Adrenal gland (tissue), 12 donors: Measurements from ENCODE around the gene MDP1. TPM values are rescaled to one million over a fixed set of nuclear protein-coding genes. Genes with fewer than 3 reads are reported as not detected.

ENCODE experiments used
- DNase-seq, 7 donors: peaks; one replicate each; pipeline ENCODE4 v3.0.0-alpha.2; 2019 to 2020
- H3K27ac ChIP-seq, 5 donors: fragments of 200-600 bp; sonication (generic) in 4 of 5; 1 replicate in 3 of 5; 2 replicates in 2 of 5; pipeline versions ENCODE4 v1.5.1 to v1.8.0; 2016 to 2020; ENCODE audit warnings: mild to moderate bottlenecking in 1 of 5
- H3K27me3 ChIP-seq: fragments of 200-600 bp; 2 replicates; pipeline ENCODE4 v1.8.0; 2021
- H3K36me3 ChIP-seq, 2 donors: fragments of 200-600 bp; replicated peaks in 1 of 2; 1 replicate in 1 of 2; 2 replicates in 1 of 2; pipeline versions ENCODE4 v1.5.1 to v1.8.0; 2018 to 2022
- H3K4me1 ChIP-seq, 2 donors: fragments of 200-600 bp; replicated peaks in 1 of 2; 1 replicate in 1 of 2; 2 replicates in 1 of 2; pipeline versions ENCODE4 v1.5.1 to v1.8.0; 2018 to 2021
- H3K4me3 ChIP-seq, 4 donors: fragments of 200-600 bp; sonication (generic) in 3 of 4; one replicate each; pipeline ENCODE4 v1.5.1; 2016 to 2018
- H3K9me3 ChIP-seq, 3 donors: fragments of 200-600 bp; sonication (generic) in 1 of 3; replicated peaks in 1 of 3; 1 replicate in 2 of 3; 2 replicates in 1 of 3; pipeline versions ENCODE4 v1.5.1 to v1.8.0; 2016 to 2021
- CTCF ChIP-seq, 6 experiments: fragments of 450-650 bp in 4 of 6; fragments of 200-600 bp in 2 of 6; sonication (generic) in 1 of 6; IDR thresholded peaks; 1 replicate in 5 of 6; 2 replicates in 1 of 6; pipeline versions ENCODE4 v1.5.1 to v1.8.0; 2016 to 2021; ENCODE audit warnings: antibody characterized with exemption in 6 of 6, mild to moderate bottlenecking in 2 of 6, moderate library complexity in 1 of 6
- POLR2A ChIP-seq, 2 donors: fragments of 450-650 bp; IDR thresholded peaks; one replicate each; pipeline ENCODE4 v1.6.1; 2017; ENCODE audit warnings: antibody characterized with exemption in 2 of 2, mild to moderate bottlenecking in 2 of 2, moderate library complexity in 1 of 2
- WGBS, 4 donors: extraction: QIAGEN DNeasy Blood & Tissue Kit in 2 of 4; methylation state at CpG; one replicate each; pipeline versions ENCODE4 v1.1.5 to v1.1.7; 2013 to 2017; 5-methylcytosine and 5-hydroxymethylcytosine counted together
- intact Hi-C, 2 donors: fragments of 100-400 bp; cut with DNase I; formaldehyde crosslinking; loops; one replicate each; pipeline versions ENCODE4 v1.14.1 to v1.15.0; 2022 to 2023
- polyA plus RNA-seq, 3 donors: library from polyadenylated mRNA; stranded (reverse); fragments of 200-250 nt in 2 of 3; fragments of 350-450 nt in 1 of 3; fragmentation: Illumina TruSeq in 1 of 3; extraction: RNeasy Lipid Tissue Mini Kit (QIAGEN cat#74804) in 1 of 3; gene quantifications; one replicate each; pipeline ENCODE4 v1.2.3, GENCODE V29; 2013 to 2014
- total RNA-seq, 9 donors: library from RNA; depleted of rRNA in 4 of 9; stranded (reverse); fragments of >200 nt in 4 of 9; fragments of 120-200 nt in 1 of 9; fragmentation: NEBNext Ultra II Directional in 1 of 9; extraction: Animal tissue kit (Norgen Biotek cat#: 25700) in 1 of 9; gene quantifications; one replicate each; pipeline versions ENCODE4 v1.1.0 to v1.2.4, GENCODE V29; 2013 to 2023
- donor health status: healthy with polysubstance abuse.
- donor health status: Bipolar disorder and iron deficiency.
- donor health status: DM: yes; HTN: yes; CAD: no.
- donor health status: DM: no; HTN: no; CAD: no.
- donor health status: DM: no; HTN: no; CAD: no.
- donor health status: DM: yes; HTN: yes; CAD: no.

Gene MDP1
- total and polyA plus RNA-seq, 12 donors = 20.3 to 53.7 (median 33.6) TPM

GRCh38 chr14:24212924-24213865 lies 2.7 kb downstream of the MDP1 start, which contains the start of gene CHMP4A:
CHMP4A (minus strand) TSS chr14:24213488; CDS start chr14:24213439, 49 bp downstream.
- WGBS, 4 donors = 0 to 1% (median 1%) methylated on average over 36 to 53 of the region's 53 CpGs
- H3K4me1 ChIP-seq = peaks cover 17 to 25% of the 10 kb centered on the region in 2 donors
- peak; percentile 94 to 99 (median 99) for DNase-seq
- H3K27me3 ChIP-seq = no peaks in the 10 kb centered on the region
- H3K9me3 ChIP-seq = no peaks in the 10 kb centered on the region
- TF ChIP-seq CTCF (IDR thresholded peaks at IDR 0.05) (peak in 3 of 6 experiments; percentile 18 to 40 (median 35)), POLR2A (IDR thresholded peaks at IDR 0.05) (peak; percentile 95 to 98)
- intact Hi-C loops = no loop called here
- peak within 1 kb of the TSS; percentile 90 to 99 (median 97) for H3K27ac ChIP-seq
- peaks cover 0 to 38% of the 10 kb centered on the region in 2 donors for H3K36me3 ChIP-seq
- H3K4me3 ChIP-seq = peak within 1 kb of the TSS in 3 of 4 donors; percentile 35 to 67 (median 43)

GRCh38 chr14:24211311-24211710 lies 4.6 kb downstream of the MDP1 start:
- Histone ChIP-seq H3K27ac (no peak overlapping the region), H3K27me3 (no peaks in the 10 kb centered on the region), H3K4me3 (no peak overlapping the region), H3K9me3 (no peaks in the 10 kb centered on the region), H3K36me3 (peaks cover 0 to 49% of the 10 kb centered on the region in 2 donors), H3K4me1 (peaks cover 17 to 25% of the 10 kb centered on the region in 2 donors)
- DNase-seq = peak in 2 of 7 donors; percentile 9 to 22
- intact Hi-C loops = no loop called here
- WGBS, 4 donors = 93 to 97% (median 96%) methylated on average over 6 of the region's 6 CpGs
- no peak for TF ChIP-seq CTCF (IDR thresholded peaks at IDR 0.05)

- TF ChIP-seq POLR2A (IDR thresholded peaks at IDR 0.05) = no peak
- no peak for TF ChIP-seq CTCF (IDR thresholded peaks at IDR 0.05)
- no peaks in the 10 kb centered on the region for H3K27me3 ChIP-seq
- peak in 1 of 7 donors; percentile 4 for DNase-seq
- no peaks in the 10 kb centered on the region for H3K9me3 ChIP-seq
- peaks cover 7 to 12% of the 10 kb centered on the region in 2 donors for H3K4me1 ChIP-seq
- intact Hi-C loops = no loop called here
- WGBS, 4 donors = 94 to 100% (median 99%) methylated on average over 2 of the region's 2 CpGs
- H3K27ac ChIP-seq = no peak overlapping the region
- H3K36me3 ChIP-seq = peaks cover 0 to 57% of the 10 kb centered on the region in 2 donors
- no peak overlapping the region for H3K4me3 ChIP-seq
Measured at GRCh38 chr14:24207625-24208024, 8.2 kb downstream of the MDP1 start.

GRCh38 chr14:24207104-24207551 lies 8.7 kb downstream of the MDP1 start:
- H3K9me3 ChIP-seq = no peaks in the 10 kb centered on the region
- peaks cover 0 to 57% of the 10 kb centered on the region in 2 donors for H3K36me3 ChIP-seq
- intact Hi-C loops = no loop called here
- no peak overlapping the region for H3K27ac ChIP-seq
- H3K27me3 ChIP-seq = no peaks in the 10 kb centered on the region
- WGBS, 4 donors = 86 to 95% (median 95%) methylated on average over 5 of the region's 5 CpGs
- H3K4me1 ChIP-seq = peaks cover 4 to 7% of the 10 kb centered on the region in 2 donors
- H3K4me3 ChIP-seq = no peak overlapping the region
- TF ChIP-seq POLR2A (IDR thresholded peaks at IDR 0.05) (no peak), CTCF (IDR thresholded peaks at IDR 0.05) (no peak)
- DNase-seq = peak in 3 of 7 donors; percentile 11 to 14 (median 14)
